Stimulated activated CD8-positive, alpha-beta memory T cell treated with anti-CD3 and anti-CD28 coated beads, Interleukin-4, amount 100 ng/mL, for 24 hours (primary cell): ENCODE measurements around the gene CFAP73.
"Not testable (repeated sequence)": the region's sequence is repeated elsewhere in the genome, so short reads cannot be mapped to it uniquely, and the experiment has no call there.

Source experiments
- DNase-seq: peaks from one replicate; pipeline ENCODE4 v3.0.0-alpha.2; 2020; ENCODE audit warnings: low read depth

CFAP73 gene

DNA sequence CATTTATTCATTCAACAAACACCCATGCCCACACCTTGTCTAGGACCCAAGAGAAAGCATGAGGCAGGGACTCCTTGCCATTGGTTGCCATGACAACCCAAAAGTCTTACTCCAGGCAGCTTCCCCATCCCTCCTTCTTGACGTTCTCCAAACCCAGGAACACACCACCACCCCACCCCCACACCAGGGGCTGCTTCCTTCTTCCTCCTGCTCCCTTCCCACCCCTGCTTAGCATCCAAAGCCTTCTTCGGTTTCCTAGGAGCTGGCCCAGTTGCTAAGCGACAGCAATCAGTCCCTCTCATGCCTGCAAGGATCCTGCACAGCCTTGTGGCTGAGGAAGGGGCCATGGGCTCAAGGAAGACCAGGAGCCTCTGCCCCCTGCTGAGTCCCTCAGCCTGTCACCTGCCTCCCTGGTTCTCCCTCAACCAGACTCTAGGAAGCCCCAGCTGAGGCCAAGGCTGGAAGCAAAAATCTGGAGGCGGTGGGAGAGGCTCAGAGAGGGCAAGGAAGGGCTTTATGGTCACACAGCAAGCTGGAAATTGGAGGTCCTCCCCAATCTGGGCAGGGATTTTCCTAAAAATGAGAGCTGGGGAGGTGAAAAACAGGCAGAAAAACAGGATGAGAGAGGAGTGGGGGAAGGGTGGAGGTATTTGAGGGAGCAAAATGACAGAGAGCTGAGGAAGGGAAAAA is 29.4 kb upstream of the CFAP73 start:
- DNase-seq = no peak

DNA sequence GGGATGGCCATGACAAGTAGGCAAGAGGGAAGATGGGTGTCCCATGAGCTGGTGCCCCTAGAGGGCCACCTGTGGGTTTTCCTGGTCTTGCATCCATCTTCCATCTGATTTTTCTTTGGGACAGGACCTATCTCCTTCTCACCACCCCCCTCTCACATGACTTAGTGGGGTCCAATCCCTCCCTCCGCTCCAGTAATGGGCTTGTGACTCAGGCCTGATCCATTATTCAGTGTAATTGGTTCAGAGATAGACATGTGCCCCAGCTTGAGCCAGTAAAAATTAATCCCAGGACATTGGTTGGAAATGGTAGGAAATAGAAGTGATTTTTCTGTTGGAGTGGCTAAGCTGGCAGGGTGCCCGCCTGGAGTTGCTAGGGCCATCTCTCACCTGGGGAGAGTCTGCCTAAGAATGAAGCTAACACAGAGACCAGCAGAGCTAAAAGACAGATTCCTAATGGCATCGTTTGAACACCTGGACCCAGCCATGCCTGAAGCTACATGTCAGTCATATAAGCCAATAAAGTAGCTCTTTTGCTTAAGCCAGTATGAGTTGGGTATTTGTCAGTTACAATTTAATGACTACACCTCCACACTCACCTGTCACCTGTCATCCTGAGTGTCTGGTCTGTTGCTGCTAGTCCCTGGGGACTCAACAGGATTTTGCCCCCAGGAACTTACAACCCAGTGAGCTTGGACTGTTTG is 28.7 kb upstream of the CFAP73 start:
- no peak for DNase-seq

DNA sequence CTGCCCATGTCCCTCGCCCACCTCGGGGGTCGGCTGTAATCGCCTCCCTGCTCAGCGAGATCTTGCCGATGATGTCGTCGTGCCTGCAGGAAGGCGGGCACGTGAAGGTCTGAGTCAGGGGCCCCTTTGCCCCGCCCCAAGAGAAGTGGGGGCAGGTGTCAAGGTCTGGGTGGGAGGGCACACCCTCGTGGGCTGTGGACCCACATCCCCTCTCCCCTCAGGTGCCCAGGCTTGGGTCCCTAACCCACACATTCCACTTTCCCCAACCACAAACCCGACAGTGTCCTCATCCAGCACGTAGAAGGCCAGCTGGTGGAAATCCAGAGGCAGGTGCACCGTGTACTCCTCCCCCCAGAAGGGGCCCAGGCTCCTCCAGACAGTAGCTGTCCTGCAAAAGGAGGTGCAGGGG is 21.7 kb upstream of the CFAP73 start:
- no peak for DNase-seq

DNA sequence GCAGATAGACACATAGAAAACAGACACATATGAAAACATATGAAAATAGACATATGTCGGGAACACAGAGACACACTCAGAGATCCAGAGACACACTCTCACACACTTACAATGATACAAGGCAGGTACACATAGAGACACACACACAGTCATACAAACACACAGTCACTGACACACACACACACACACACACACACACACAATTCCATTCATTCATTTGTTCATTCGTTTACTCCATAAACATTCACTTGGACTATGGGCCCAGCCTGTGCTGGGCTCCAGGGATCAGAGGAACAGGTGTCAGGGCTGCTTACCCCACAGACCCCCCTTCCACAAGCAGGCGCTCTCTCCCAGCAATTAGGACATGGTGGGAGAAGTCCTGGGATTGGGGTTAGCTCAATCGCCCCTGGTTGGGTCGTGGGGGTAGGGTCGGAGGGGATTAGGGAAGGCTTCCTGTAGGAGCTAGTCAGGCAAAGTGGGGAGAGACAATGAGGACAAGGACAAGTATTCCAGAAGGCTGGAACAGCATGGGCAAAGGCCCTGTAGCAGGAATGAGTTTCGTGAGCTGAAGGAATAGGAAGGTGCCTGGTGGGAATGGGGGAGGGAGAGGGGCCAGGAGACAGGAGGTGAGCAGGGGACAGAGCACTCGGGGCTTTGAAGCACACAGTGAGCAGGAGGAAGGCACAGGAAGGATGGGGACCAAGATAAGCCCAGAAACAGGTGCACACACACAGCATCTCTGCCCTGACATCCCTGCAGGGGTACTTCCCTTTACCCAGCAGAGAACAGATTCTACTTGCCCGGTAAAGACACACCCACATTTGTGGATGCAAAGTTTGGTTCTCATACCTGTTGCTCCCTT is 20.5 kb upstream of the CFAP73 start:
- DNase-seq = no peak

DNA sequence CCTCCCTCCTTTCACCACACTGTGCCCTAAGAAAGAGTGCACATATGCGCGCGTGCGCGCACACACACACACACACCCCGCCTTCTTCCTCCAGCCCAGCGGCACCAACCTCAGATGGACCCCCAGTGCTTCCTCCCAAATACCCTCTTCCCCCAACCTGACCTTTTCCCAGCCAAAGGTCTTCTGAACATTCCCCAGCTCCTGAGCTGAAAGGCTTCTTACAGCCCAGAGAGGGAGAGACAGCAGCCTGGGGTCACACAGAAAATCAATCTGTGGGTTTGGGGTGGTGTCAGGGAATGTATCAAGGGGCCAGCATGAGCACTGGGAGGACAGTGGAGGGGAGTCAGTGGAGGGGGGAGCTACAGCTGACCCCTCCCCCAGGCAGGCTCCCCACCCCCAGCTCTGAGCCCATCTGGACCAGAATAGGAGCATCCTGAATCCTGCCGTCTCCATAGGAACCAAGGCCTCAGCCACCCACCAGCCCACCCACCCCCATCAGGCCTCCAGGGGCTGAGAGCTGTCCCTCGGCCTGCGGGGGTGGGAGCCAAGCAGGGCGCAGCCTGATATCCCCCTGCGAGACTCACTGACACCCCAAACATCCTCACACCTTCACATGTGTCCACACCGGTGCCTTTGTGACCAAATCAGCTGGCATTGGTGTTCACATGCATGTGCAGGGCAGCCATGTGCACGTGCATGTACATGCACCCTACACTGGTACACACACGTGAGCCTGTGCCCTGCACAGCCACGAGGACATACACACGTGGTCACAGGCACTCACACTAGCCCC is 19.7 kb upstream of the CFAP73 start:
- DNase-seq = no peak

DNA sequence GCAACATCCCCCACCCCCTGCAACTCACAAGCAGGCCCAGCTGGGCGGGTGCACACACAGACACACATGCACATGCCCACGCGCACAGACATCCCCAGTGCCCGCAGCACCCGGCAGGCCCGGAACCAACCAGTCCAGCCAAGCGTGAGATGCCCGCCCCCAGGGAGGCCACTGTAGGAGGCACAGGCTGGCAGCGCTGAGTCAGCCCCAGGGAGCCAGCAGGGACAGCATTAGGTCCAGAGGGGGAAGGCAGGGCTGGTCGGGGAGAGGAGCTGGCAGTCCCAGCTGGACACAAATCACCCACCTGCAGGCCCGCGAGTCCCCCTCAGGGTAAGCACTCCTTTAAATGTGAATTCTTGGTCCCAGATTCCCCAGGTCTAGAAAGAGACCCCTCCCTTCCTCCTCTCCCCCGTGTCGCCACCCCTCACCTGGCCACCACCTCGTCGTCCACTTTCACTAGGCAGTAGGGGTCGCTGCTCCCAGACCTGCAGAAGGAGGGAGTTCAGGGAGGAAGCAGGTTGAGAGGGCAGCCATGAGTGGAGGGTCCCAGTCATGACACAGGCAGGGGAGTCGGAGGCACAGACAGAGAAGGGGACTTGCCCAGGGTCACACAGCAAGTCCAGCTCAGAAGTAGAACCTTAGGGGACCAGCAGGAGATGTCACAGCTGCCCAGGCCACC is 18.9 kb upstream of the CFAP73 start:
- DNase-seq = no peak

DNA sequence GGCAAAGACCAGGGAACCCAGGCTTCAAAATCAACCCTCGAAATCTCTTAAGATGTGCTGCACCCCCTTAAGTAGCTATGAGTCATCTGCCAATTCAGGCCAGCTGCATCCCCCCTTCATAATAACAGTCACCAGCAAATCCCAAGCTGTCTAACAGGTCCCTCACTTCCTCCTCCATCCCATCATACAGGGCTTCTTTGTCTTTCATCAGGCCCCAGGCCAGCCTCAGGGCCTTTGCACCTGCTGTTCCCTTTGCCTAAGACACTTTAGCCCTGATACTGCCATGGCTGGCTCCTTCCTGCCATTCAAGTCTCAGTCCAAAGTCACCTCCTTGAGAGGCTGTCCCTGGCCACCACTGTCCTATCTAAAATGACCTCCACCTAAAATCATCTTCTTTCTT is 18.0 kb upstream of the CFAP73 start:
- DNase-seq = no peak

DNA sequence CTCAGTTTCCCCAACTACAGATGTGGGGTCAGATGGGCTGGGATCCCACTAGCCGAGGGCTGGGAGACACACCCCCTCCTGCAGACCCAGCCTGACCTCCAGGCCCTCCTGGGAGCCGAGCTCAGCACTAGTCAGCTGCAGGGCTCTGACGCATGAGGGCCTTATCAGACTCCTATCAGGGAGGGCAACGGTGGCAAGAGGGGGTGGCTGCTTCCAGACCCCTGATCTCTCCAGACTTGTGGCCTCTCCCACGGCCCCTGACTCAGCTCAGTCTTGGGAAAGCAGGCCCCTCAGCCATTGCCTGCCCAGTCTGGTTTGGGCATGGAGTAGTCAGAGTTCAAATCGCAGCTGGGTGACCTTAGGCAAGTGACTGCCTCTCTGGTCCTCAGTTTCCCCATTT is 16.5 kb upstream of the CFAP73 start:
- no peak for DNase-seq

DNA sequence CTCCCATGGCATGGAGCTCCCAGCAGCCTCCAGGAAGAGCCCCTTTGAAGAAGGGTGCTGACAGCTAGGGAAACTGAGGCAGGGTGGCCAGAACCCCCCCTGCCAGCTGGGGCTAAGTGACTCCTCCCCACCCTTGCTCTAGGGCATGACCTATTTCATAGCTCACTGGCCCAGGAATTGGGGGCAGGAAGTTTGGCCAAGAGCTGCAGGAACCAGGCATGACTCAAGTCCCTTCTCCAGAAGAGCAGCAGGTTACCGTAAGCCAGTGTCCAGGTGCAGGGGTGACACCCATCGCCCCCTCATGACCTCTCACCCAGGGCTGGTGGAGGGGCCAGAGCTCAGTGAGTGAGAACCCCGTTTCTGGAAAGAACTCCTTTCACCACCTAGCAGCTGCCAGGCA is 15.9 kb upstream of the CFAP73 start:
- no peak for DNase-seq

DNA sequence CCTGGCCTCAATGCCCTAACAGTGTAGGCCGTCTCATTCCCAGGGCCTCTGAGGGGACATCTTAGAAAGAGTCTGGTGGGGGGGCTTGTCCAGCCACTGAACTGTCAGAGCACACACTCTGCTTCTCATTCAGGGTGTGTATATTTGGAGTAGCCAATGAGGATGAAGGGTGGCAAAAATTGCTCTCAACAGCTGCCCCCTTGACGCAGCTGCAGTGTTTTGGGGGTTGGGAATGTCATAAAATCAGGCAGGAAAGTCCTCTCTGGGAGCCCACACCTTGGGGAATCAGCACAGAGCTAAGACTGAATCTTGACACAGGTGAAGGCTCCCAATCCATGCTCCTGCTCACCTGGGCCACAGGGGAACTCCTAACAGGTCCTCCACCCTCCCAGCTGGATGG is 15.5 kb upstream of the CFAP73 start:
- no peak for DNase-seq

DNA sequence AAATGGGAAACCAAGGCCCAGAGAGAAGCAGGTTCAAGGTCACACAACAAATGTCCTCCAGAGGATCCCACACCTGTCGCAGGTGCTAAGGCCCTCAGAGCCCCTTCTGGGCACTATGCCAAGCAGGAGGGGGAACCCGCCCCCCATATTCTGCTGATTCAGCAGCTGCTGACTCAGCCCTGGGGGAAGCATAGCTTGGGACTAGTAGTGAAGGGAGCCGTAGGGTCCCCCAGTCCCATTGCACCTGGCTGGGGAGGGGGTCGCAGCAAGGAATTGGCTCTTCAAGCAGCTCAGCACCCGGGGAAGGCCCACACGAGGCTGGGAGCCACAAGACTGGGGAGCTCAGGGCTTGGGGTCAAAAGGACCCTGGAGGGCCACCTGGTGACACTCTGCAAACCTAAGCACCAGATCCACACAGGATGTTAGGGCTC is 15.0 kb upstream of the CFAP73 start:
- DNase-seq = no peak

DNA sequence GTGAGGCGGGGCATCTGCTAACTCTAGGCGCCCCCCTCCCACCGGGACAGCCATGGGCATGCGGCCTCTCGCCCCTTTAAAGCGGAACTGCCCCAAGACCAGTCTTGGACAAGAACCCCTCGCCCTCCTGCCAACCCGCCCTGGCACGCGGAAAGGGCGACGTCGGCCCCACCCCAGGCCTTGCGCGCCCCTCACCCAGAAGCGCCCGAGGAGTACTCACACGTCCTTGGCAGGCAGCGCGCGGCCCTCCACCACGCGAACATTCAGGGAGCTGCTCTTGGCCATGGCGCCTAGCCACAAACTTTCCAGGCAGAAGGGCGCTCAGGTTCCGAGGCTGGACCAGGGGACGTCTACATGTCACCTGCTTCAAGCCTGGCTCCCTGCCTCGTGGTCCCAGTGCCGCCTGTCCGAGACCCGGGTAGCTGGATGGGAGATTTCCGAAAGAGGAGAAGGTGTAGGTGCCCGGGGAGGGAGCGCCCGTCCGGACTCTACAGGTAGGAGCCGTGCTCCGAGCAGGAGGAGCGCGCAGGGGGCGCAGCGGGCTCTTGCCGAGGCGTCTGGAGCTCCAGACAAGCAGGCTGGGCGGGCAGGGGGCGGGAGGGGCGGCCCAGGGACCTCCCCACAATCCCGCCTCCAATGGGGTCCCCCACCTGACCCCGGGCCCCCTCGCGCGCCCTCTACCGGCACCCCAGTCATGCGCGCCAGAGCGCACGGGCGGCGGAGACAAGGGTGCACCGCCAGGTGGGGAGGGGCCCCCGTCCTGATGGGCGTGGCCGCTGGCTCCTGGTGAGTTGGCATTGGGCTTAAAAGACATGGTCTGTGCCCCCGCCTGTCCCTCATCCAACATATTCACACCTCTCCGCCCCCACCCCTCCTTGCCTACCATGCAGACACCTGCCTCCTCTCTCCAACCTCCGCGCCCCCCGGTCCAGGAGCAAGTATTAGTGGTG is 14.1 kb upstream of the CFAP73 start, which contains the start of gene RASAL1:
RASAL1 (minus strand) TSS at position 584 of the 950 bp plus-strand sequence; CDS start at position 285, 299 bp downstream.
- DNase-seq = peak; percentile 61

DNA sequence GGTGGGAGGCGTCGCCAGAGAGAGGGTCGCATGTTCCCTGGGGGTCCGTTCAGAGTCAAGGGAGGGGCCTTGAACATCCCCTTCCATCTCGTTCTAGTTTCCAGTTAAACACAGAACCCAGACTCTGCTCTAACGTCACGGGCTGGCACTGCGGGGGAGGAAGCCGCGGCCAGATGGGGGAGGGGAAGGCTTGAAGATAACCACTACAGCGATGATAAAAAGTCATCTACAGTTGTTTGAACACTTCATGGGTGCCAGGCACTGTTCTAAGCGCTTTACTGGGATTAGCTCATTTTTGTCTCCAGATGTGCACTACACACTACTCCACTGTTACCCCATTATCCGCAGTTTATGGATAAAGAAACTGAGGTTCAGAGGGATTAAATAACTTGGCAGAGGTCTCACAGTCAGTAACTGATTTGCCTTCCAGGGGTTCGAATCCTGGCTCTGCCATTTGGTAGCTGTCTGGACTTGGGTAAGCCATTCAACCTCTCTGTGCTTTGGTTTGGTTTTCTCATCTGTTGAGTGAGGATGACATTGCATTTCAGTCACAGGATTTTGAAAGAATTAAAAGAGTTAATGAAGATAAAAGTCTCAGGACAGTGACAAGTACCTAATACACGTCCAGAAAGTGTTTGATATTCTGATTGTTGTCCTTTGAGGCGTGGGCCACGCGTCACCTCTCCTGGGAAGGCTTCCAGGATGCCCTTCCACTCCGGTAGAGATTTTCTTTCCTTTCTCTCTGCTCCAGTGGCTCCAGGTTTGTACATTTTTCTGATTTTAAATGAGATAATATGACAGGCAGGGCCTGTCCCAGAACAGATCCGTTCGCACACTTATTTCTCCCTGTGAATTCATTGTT is 13.2 kb upstream of the CFAP73 start:
- DNase-seq = peak; percentile 39

DNA sequence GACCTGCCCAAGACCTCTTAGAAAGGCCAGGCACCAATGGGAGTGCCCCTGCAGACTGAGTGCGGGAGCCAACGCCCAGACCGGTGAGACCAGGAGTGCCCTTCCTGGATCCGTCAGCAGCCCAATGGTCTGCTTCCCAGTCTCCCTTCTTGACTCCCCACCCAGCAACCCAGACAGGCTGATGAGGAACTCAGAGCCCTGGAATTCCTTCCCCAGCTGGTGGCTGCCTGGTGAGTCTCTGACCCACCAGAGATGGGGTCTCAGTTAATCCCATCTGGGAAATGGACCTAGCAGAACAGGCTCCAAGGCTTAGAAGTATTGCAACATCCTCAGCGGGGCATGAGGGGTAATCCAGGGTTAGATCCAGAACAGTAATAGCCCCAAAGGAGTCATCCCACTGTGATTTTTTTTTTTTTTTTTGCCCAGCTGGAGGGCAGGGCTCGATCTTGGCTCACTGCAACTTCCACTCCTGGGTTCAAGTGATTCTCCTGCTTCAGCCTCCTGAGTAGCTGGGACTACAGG is 12.5 kb upstream of the CFAP73 start:
- no peak for DNase-seq

DNA sequence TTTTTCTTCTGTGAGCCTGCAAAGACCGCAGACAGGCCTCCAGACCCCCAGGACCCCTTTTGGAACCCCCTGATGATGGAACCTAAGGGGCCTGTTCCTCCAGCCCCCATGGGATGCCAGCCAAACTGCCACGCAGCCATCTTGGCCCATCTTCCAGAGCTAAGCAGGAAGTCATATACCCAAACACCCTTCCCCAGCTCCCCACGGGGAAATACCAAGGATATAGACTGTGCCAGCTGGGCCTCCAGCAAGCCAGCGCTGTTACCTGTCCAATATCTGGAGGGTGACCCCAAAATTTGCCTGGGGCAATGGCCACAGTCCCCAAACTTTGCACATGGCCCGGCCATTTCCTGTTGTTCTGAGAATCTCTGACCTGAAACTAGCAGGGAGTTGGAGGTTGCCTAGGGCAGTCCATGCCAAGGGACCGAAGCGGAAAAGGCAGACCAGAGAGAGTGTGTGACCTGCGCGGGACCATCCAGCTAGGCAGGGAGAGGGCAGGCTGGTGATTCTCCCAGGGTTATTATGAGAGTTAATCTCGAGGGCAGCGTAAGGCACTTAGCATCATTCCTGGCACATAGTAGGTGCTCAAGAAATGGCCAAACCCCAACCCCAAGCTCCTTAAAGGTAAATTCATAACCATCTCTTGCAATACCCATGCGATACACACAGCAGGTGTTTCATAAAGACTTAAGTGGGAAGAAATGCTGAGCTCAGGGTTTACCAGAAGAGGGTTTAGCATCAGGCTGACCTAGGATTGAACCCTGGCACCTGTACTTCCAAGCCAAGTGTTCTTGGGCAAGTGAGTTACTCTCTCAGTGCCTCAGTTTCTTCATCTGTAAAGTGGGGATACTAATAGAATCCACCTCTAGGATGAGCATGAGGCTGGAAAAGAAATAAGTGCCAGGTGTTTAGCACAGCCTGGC is 11.4 kb upstream of the CFAP73 start:
- no peak for DNase-seq

DNA sequence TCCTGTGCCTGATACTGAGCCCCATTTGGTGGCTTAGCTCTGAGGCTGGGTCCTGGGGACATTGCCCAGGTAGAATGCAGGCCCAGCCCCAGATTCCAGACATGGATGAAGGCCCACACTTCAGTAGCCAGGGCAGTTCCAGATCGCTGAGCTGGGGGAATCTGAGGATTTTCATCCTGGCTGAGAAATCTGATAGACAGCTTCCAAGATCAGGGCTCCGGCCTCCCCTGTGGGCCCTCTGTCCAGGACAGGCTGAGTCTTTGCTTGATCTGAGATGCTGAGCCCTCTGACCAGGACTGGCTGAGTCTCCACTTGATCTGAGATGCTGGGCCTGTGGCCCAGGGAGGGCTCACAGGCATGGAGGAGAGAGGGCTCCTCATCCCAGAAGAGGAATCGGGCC is 10.7 kb upstream of the CFAP73 start:
- DNase-seq = no peak

DNA sequence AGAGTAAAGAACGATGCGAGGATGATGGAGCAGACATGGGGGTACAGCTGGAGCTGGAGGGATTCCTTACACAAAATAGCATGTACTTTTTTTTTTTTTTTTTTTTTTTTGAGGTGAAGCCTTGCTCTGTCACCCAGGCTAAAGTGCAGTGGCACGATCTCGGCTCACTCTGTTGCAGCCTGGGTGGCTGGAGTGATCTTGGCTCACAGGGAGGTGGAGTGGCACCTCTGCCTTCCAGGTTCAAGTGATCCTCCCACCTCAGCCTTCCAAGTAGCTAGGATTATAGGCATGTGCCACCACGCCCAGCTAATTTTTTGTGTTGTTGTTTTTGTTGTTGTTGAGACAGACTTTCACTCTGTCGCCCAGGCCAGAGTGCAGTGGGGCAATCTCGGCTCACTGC is 8.8 kb upstream of the CFAP73 start:
- DNase-seq = no peak

DNA sequence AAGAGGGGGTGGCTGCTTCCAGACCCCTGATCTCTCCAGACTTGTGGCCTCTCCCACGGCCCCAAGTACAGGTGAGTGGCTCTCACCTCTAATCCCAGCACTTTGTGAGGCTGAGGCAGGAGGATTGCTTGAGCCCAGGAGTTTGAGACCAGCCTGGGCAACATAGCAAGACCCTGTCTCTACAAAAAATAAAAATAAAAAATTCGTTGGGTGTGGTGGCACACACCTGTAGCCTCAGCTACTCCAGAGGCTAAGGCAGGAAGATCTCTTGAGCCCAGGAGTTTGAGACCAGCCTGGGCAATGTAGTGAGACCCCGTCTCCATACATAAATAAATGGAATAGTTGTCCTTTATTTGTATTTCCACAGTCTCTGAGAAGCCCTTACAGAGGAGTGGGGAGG is 7.8 kb upstream of the CFAP73 start:
- not testable (repeated sequence) for DNase-seq
